ENCODE measurements around the gene BNIP5. TPM values are rescaled to one million over a fixed set of nuclear protein-coding genes. Genes with fewer than 3 reads are reported as not detected.

BNIP5 gene
- total RNA-seq, 6 experiments from 2014 or later, result not detected

- intact Hi-C loops (cut with DNase I), result no loop called here
- Histone ChIP-seq H3K4me3 (no peak overlapping the region), H3K4me1 (no peaks in the 10 kb centered on the region), H3K27me3 (no peaks in the 10 kb centered on the region), H3K9me3 (no peaks in the 10 kb centered on the region), H3K27ac (no peak overlapping the region), H3K36me3 (no peaks in the 10 kb centered on the region)
- DNase-seq (no peak), ATAC-seq (no peak)
- 61% methylated on average over 2 of the region's 2 CpGs for WGBS (ENCODE audit: insufficient coverage, low coverage, low lambda C conversion rate, missing lambda C conversion rate)
- TF ChIP-seq, protein P1, sequence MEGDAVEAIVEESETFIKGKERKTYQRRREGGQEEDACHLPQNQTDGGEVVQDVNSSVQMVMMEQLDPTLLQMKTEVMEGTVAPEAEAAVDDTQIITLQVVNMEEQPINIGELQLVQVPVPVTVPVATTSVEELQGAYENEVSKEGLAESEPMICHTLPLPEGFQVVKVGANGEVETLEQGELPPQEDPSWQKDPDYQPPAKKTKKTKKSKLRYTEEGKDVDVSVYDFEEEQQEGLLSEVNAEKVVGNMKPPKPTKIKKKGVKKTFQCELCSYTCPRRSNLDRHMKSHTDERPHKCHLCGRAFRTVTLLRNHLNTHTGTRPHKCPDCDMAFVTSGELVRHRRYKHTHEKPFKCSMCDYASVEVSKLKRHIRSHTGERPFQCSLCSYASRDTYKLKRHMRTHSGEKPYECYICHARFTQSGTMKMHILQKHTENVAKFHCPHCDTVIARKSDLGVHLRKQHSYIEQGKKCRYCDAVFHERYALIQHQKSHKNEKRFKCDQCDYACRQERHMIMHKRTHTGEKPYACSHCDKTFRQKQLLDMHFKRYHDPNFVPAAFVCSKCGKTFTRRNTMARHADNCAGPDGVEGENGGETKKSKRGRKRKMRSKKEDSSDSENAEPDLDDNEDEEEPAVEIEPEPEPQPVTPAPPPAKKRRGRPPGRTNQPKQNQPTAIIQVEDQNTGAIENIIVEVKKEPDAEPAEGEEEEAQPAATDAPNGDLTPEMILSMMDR (IDR thresholded peaks at IDR 0.05), result no peak
- TF ChIP-seq POLR2A (IDR thresholded peaks at IDR 0.05), result no peak
Measured at GRCh38 chr6:36277946-36278470, 58.7 kb downstream of the BNIP5 start.

- intact Hi-C loops (cut with DNase I), result no loop called here
- Histone ChIP-seq H3K27me3 (no peaks in the 10 kb centered on the region), H3K36me3 (no peaks in the 10 kb centered on the region), H3K4me1 (no peaks in the 10 kb centered on the region), H3K27ac (no peak overlapping the region), H3K4me3 (no peak overlapping the region), H3K9me3 (no peaks in the 10 kb centered on the region)
- TF ChIP-seq, protein P1 (IDR thresholded peaks at IDR 0.05), result no peak
- no peak for TF ChIP-seq POLR2A (IDR thresholded peaks at IDR 0.05)
- DNase-seq, result no peak
- no peak for ATAC-seq
- WGBS (ENCODE audit: insufficient coverage, low coverage, low lambda C conversion rate, missing lambda C conversion rate), result 54% methylated on average over 11 of the region's 13 CpGs
Measured at GRCh38 chr6:36276581-36277536, 59.8 kb downstream of the BNIP5 start.

DNA sequence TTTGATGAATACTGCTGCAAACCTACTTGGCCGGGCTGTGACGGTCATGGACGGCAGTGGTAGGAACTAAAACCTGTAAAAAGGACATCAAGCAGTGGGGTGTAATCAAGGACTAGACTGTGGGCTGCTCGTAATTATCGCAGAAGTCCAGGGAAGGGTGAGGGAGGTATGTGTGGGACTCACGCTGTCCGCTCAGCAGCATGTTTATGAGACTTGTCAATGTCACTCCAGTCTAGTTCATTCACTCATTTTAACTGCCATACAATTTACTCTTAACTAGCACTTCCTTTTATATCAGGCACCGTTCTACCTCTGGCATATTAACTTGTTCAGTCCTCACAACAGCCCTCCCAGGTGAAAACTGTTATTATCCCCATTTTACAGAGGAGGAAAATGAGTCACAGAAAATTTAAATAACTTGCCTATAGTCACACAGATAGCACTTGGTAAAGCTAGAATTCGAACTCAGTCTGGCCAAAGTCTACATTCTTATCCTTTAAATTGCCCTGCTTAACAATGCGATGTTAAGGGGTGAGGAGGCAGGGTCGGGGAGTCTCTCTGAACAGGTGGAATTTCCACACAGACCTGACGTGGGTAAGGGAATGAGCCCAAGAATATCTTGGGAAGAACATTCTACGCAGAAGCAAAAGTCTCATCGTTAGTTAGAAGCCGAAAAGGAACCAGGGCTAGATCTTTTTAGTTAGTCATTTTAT, 62.7 kb downstream of the BNIP5 start:
- intact Hi-C loops (cut with DNase I), result no loop called here
- TF ChIP-seq, protein P1 (IDR thresholded peaks at IDR 0.05), result no peak
- no peak for TF ChIP-seq POLR2A (IDR thresholded peaks at IDR 0.05)
- H3K36me3 ChIP-seq, result no peaks in the 10 kb centered on the region
- no peaks in the 10 kb centered on the region for H3K9me3 ChIP-seq
- WGBS (ENCODE audit: insufficient coverage, low coverage, low lambda C conversion rate, missing lambda C conversion rate), result 64% methylated on average over 15 of the region's 15 CpGs
- no peak overlapping the region for H3K27ac ChIP-seq
- H3K4me3 ChIP-seq, result no peak overlapping the region
- H3K4me1 ChIP-seq, result no peaks in the 10 kb centered on the region
- no peak for DNase-seq
- no peak for ATAC-seq
- H3K27me3 ChIP-seq, result no peaks in the 10 kb centered on the region

DNA sequence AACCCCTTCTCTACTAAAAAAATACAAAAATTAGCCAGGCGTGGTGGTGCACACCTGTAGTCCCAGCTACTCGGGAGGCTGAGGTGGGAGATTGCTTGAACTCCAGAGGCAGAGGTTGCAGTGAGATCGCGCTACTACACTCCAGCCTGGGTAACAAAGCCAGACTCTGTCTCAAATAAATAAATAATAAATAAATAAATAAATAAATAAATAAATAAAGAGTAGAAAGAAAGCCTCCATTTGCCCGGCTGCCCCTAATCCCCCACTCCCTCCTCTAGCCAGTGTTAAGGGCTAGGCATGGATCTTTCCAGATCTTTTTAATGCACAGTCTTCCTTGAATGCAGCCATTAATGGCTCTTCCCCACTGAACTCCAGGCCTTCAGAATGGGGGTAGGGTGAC, 63.6 kb downstream of the BNIP5 start:
- Histone ChIP-seq H3K4me1 (no peaks in the 10 kb centered on the region), H3K27me3 (no peaks in the 10 kb centered on the region), H3K9me3 (no peaks in the 10 kb centered on the region), H3K36me3 (no peaks in the 10 kb centered on the region), H3K27ac (no peak overlapping the region), H3K4me3 (no peak overlapping the region)
- no peak for TF ChIP-seq POLR2A (IDR thresholded peaks at IDR 0.05)
- TF ChIP-seq, protein P1 (IDR thresholded peaks at IDR 0.05), result no peak
- ATAC-seq (no peak), DNase-seq (no peak)
- intact Hi-C loops (cut with DNase I), result no loop called here
- WGBS (ENCODE audit: insufficient coverage, low coverage, low lambda C conversion rate, missing lambda C conversion rate), result 93% methylated on average over 5 of the region's 5 CpGs

Data from right lobe of liver (tissue), 6 donors.